ENCODE results near the gene PLCH2. TPM values are rescaled to one million over a fixed set of nuclear protein-coding genes. Genes with fewer than 3 reads are reported as not detected.

Gene PLCH2
- total RNA-seq, 1 donor from 2014 or later = 0.92 TPM

- TF ChIP-seq CTCF (IDR thresholded peaks at IDR 0.05; ENCODE audit: insufficient read depth, low read length, poor library complexity, severe bottlenecking) = no peak
- peaks cover 28% of the 10 kb centered on the region for H3K27me3 ChIP-seq (ENCODE audit: control insufficient read depth, insufficient read depth, low read length)
- H3K4me3 ChIP-seq (ENCODE audit: low read depth, low read length) = no peak overlapping the region
- no peaks in the 10 kb centered on the region for H3K36me3 ChIP-seq (ENCODE audit: control insufficient read depth, insufficient read depth, low read length)
- DNase-seq (ENCODE audit: low read depth) = no peak
Measured at GRCh38 chr1:2446861-2447260, 29.2 kb upstream of the PLCH2 start.

- no peak for DNase-seq (ENCODE audit: low read depth)
Measured at GRCh38 chr1:2447276-2448097, 28.6 kb upstream of the PLCH2 start.

GRCh38 chr1:2448098-2448445 is 28.0 kb upstream of the PLCH2 start:
- H3K4me3 ChIP-seq (ENCODE audit: low read depth, low read length) = no peak overlapping the region
- DNase-seq (ENCODE audit: low read depth) = no peak
- H3K36me3 ChIP-seq (ENCODE audit: control insufficient read depth, insufficient read depth, low read length) = no peaks in the 10 kb centered on the region
- TF ChIP-seq CTCF (IDR thresholded peaks at IDR 0.05; ENCODE audit: insufficient read depth, low read length, poor library complexity, severe bottlenecking) = no peak
- H3K27me3 ChIP-seq (ENCODE audit: control insufficient read depth, insufficient read depth, low read length) = peaks cover 17% of the 10 kb centered on the region

More at GRCh38 chr1:2447276-2448097, 28.6 kb upstream of the PLCH2 start:
- Histone ChIP-seq H3K36me3 (ENCODE audit: control insufficient read depth, insufficient read depth, low read length) (no peaks in the 10 kb centered on the region), H3K27me3 (ENCODE audit: control insufficient read depth, insufficient read depth, low read length) (peaks cover 23% of the 10 kb centered on the region), H3K4me3 (ENCODE audit: low read depth, low read length) (no peak overlapping the region)
- TF ChIP-seq CTCF (IDR thresholded peaks at IDR 0.05; ENCODE audit: insufficient read depth, low read length, poor library complexity, severe bottlenecking) = no peak

- DNase-seq (ENCODE audit: low read depth) = no peak
- no peak for TF ChIP-seq CTCF (IDR thresholded peaks at IDR 0.05; ENCODE audit: insufficient read depth, low read length, poor library complexity, severe bottlenecking)
- Histone ChIP-seq H3K27me3 (ENCODE audit: control insufficient read depth, insufficient read depth, low read length) (peaks cover 3% of the 10 kb centered on the region), H3K4me3 (ENCODE audit: low read depth, low read length) (no peak overlapping the region), H3K36me3 (ENCODE audit: control insufficient read depth, insufficient read depth, low read length) (no peaks in the 10 kb centered on the region)
Measured at GRCh38 chr1:2449636-2450454, 26.2 kb upstream of the PLCH2 start.

- no peak for TF ChIP-seq CTCF (IDR thresholded peaks at IDR 0.05; ENCODE audit: insufficient read depth, low read length, poor library complexity, severe bottlenecking)
- Histone ChIP-seq H3K36me3 (ENCODE audit: control insufficient read depth, insufficient read depth, low read length) (no peaks in the 10 kb centered on the region), H3K27me3 (ENCODE audit: control insufficient read depth, insufficient read depth, low read length) (no peaks in the 10 kb centered on the region), H3K4me3 (ENCODE audit: low read depth, low read length) (no peak overlapping the region)
- DNase-seq (ENCODE audit: low read depth) = peak; percentile 89
Measured at GRCh38 chr1:2451741-2452140, 24.3 kb upstream of the PLCH2 start.

Measured in kidney epithelial cell (primary cell).